GM12878 (cell line): ENCODE data around the gene PNPO.

Experiments
- BCL11A ChIP-seq: IDR thresholded peaks from 2 replicates; pipeline ENCODE4 v1.6.1; 2011; ENCODE audit warnings: low read depth, low read length
- CREB1 ChIP-seq: IDR thresholded peaks from 2 replicates; pipeline ENCODE4 v1.6.1; 2012; ENCODE audit warnings: low read depth, mild to moderate bottlenecking, inconsistent platforms
- CTCF ChIP-seq, 3 experiments: IDR thresholded peaks in 2 of 3; conservative IDR thresholded peaks in 1 of 3; 2 replicates each; pipeline ENCODE4 v1.5.1; 2011; ENCODE audit warnings: low read depth in 3 of 3, low read length in 3 of 3, mild to moderate bottlenecking in 3 of 3, control low read depth in 2 of 3, moderate library complexity in 2 of 3, inconsistent platforms in 1 of 3, mixed read lengths in 1 of 3; ENCODE audit not compliant: control insufficient read depth in 2 of 3, insufficient read depth in 1 of 3; ENCODE audit errors: extremely low read depth in 1 of 3
- EGR1 ChIP-seq, 2 experiments: IDR thresholded peaks; 1 replicate in 1 of 2; 2 replicates in 1 of 2; pipeline ENCODE4 v1.6.1; 2011 to 2012; ENCODE audit warnings: low read depth in 2 of 2, low read length in 2 of 2, borderline replicate concordance in 1 of 2, mild to moderate bottlenecking in 1 of 2, moderate library complexity in 1 of 2
- ESRRA ChIP-seq: IDR thresholded peaks from 2 replicates; pipeline ENCODE4 v1.6.1; 2012; ENCODE audit warnings: mild to moderate bottlenecking, low read length, improper control_type of control experiment
- EZH2 ChIP-seq: IDR thresholded peaks from 2 replicates; pipeline ENCODE4 v1.6.1; 2012; ENCODE audit warnings: low read depth, mild to moderate bottlenecking, control low read depth, inconsistent platforms, low read length, borderline replicate concordance; ENCODE audit not compliant: control insufficient read depth
- IRF3 ChIP-seq: fragments of 450-650 bp; IDR thresholded peaks from 2 replicates; pipeline ENCODE4 v1.6.1; 2014; ENCODE audit warnings: mild to moderate bottlenecking
- POLR2A ChIP-seq: IDR thresholded peaks from 2 replicates; pipeline ENCODE4 v1.6.1; 2011; ENCODE audit warnings: low read depth, mild to moderate bottlenecking, low read length
- POLR2AphosphoS5 ChIP-seq: IDR thresholded peaks from 2 replicates; pipeline ENCODE4 v1.6.1; 2011; ENCODE audit warnings: mild to moderate bottlenecking, low read length, inconsistent platforms
- RAD21 ChIP-seq: IDR thresholded peaks from 2 replicates; pipeline ENCODE4 v1.6.1; 2011; ENCODE audit warnings: mild to moderate bottlenecking, low read depth, low read length, moderate library complexity; ENCODE audit not compliant: insufficient read depth
- RFX5 ChIP-seq: IDR thresholded peaks from 2 replicates; pipeline ENCODE4 v1.6.1; 2011; ENCODE audit warnings: low read depth, low read length, improper control_type of control experiment
- SIN3A ChIP-seq: IDR thresholded peaks from 2 replicates; pipeline ENCODE4 v1.6.1; 2012; ENCODE audit warnings: low read depth, low read length, improper control_type of control experiment

GRCh38 chr17:47987240-47987835, 46.0 kb downstream of the PNPO start:
- TF ChIP-seq POLR2A (no peak), POLR2AphosphoS5 (no peak), CTCF (IDR thresholded peaks at IDR 0.05 in 2 of 3, conservative IDR thresholded peaks at IDR 0.05 in 1 of 3; ENCODE audit: control insufficient read depth in 2 of 3, extremely low read depth in 1 of 3, insufficient read depth in 1 of 3, low read depth in 3 of 3, low read length in 3 of 3) (no peak), BCL11A (no peak), RFX5 (no peak), IRF3 (no peak), RAD21 (no peak), SIN3A (no peak), EZH2 (no peak), EGR1 (IDR thresholded peaks at IDR 0.05; ENCODE audit: borderline replicate concordance in 1 of 2, low read depth in 2 of 2, low read length in 2 of 2) (no peak), CREB1 (no peak), ESRRA (no peak)
